Measurements from ENCODE around the gene HHLA2.
A peak's percentile ranks its signal among the peaks of the same experiment; 100 is the strongest.

HHLA2 gene

DNA sequence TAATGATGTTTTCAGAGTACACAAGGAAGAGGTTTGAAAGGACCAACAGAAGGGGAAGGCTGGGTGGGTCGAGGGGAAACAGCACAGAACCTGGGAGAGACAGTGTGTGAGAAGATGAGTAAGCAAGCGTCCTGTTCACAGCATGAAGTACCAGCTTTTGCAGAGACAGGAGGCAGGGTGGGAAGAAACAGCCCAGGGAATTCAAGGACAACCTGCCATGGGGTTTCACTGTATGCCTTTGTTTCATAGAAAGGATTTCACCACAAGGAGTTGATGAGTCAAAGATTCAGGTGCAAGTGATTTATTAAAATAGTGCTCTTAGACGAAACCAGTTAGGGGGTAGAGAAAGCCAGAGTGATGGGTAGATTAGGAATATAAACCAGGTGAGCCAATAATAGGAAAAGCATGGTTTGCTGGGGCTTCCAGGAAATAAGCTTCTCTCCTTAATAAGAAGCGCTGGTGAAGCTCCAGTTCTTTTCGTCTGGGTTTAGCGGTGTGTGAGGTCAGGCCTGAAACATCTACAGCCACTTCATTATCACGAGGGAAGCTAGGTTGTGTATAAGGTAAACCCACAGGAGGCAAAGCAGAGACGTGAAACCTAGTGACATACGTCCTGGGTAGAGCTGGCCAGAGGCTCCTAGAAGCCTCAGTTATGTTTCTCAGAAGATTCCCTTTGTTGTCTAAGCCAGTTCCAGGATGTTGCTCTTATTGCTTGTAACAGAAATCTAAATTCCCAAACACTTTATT lies 3.9 kb downstream of the HHLA2 start:
- no peak for DNase-seq (ENCODE audit: low read depth)

DNA sequence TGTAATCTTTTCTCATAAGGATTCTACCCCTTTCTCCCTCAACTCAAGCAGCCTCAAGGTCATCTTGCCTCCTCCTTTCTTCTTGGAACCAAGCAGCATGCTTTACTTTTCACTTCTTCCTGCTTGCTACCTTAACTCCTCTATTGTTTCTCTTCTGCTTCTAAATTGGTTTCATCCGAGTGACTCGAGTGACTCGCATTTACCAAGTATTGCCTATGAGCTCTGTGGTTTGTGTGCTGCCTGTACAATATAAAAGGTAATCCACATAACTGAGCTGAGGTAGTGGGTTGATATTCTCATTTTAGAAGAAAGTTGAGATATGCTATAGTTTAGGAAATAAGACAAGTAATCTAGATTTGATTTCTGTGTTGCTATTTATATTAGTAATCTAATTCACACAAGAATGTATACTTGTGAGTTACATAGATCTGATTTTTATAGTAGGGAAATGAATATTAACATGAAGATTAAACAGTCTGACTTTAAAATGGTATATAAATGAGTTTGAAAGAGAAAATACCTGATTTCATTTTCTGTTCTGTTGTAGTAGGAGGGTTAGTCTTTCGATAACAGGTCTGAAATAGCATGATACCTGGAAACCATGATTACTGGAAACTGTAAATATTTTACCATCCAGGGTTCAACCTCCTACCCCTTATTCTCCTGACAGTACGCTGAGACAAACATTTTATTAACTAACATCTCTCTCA lies 5.5 kb downstream of the HHLA2 start:
- DNase-seq (ENCODE audit: low read depth): no peak

DNA sequence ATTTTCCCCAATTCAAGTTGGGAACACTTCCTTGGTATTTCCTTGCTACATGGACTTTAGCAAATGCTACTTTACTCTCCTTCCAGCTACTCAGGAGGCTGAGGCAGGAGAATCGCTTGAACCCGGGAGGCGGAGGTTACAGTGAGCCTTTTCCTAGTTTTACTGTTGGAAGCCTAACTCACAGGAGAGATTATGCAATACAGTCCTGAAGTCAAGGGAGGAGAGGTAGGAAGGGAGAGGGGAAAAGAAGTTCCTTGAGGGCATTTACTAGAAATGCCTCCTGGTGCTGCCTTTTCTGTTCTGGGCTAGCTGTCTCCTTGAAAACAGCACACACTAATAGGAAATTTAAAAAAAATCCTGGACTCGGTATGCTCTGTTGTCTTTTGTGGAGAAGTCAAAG lies 6.2 kb downstream of the HHLA2 start:
- DNase-seq (ENCODE audit: low read depth): no peak

DNA sequence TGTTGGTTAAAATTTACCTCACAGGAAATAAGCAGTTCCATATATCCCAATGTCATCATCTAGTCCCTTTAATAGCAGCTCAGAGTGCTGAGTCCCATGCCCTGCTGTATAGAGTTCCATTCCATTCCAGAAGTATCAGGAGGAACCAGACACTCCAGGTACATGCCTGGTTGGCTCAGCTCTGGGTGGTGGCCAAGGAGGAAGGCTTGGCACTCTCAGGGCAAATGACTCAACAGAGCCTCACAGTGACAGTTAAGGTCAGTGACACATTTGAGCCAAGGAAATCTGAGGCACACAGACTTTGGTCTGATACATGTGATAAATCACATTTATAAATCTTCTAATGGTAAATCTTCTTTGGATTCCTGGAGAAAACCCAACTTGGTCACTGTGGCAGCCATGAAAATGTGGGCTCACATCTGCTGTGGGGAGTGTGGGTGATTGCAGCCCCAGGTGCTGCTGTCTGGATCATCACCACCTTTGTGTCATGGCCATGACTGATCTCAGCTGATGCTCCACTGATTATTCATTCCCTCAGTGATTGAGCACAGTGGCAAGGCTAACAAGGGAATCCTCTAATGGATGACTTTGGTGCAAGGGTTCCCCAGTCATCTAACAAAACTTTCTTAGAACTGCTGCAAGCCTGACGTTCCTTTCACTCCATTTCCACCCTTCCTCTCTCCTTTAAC lies 9.3 kb downstream of the HHLA2 start:
- no peak for DNase-seq (ENCODE audit: low read depth)

DNA sequence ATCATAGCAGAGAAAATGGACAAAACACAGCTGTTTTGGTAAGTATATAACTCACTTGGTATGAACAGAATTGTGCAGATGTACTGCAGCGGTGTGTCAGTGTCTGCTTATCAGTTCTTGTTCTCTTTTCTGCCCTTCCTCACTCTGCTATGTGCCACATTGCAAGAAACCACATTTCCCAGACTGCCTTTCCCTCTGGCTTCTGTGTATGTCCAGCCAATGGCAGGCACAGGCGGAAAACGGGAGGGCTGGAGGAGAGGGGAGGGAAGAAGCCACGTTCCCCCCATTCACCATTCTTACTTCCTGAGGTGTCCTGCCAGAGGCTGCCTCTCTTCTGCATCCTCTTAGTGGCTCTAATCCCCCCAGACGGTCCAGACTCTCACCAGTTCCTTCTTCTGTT lies 15.4 kb downstream of the HHLA2 start:
- no peak for DNase-seq (ENCODE audit: low read depth)

DNA sequence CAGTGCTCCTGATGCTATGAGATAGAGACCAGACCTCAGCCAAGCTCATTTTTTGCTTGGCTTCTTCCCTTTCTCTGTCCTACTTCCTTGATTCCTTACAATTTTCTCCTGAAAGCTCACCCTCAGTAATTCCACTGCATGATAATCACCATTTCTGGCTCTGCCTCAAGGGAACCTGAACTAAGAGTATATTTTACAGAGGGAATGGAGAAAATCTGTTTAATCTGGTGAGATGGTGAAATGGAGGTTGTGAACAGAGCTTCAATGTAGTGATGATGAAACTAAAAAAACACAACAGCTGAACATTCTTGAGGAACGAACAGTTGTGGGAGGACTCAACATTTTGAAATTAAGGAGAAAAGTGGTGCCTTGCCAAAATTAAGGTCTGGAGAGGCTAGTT lies 16.3 kb downstream of the HHLA2 start:
- DNase-seq (ENCODE audit: low read depth): peak; percentile 57

DNA sequence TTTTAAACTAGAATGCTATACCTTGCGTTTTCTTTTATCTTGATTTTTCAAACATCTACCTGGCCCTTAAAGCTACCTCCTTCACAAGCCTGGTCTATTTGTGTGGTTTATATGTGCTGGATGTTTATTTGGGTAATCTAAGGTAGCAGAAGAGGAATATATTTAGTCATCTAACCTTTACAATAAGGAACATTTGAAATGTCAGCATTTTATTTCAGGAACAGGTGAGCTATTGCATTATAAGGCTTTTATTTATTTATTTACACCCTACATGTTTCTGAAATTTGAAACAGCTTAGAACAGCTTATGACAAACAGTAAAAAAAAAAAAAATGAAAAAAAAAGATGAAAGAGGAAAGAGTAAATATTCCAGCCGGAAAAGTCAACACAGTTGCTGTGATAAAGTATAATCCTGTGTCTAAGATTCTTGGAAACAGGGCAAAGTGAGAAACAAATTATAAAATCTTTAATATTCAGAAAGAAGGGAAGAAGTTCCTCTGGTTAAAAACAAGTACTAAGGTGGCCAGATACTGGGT lies 19.5 kb downstream of the HHLA2 start:
- no peak for DNase-seq (ENCODE audit: low read depth)

DNA sequence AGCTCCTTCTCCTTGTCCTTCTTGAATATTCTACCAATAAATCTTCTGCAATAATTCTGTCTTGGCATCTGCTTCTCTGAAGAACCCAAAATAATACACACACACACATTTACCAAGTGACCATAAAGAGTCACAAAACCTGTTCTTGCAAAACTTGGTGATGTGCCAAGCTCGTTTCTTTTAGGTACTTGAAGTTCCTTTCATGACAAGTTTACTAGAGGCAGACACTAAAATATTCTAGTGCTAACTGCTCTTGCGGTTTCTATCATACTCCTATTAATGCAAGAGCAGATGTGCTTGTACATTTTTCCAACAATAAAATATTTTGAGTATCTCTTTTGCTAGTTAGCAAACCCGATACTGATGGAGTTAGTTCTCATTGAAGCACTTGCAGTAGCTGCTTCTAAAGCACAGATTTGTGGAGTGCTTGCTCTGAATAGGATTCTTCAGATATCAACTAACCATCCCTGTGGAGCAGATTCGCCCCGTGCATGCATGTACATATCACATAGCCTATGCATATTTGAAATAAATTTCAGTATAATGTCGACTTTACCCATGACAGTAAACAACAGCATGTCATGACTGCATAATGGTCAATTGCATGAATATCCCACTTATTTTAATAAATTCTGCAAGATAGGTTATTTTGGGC lies 23.2 kb downstream of the HHLA2 start:
- peak; percentile 6 for DNase-seq (ENCODE audit: low read depth)

DNA sequence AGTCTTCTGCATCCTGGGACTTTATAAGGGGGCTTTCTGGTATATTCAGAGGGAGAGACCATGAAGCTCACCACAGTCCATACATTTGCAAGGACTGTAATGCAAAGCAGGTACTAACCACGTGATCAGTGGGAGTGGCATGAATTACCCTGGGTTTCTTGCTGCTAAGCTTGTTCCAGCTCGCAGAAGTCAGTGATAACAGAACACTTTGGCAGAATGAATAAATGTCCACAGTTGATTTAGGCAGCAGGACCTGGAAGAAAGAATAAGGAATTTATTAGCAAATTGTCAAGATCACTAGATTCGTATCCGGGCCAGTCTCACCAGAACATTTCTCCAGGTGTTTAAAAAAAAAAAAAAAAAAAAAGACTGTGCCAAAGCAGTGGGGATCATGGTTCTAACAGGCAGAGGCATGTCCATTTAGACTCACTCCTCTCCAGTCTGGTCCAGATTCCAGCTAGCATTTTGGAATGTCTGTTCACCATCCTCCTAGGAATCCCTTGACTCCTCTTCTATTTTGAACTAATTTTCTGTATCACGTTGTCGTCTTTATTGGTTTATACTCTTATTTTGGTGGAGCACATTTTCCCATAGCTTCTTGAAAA lies 24.5 kb downstream of the HHLA2 start:
- no peak for DNase-seq (ENCODE audit: low read depth)

DNA sequence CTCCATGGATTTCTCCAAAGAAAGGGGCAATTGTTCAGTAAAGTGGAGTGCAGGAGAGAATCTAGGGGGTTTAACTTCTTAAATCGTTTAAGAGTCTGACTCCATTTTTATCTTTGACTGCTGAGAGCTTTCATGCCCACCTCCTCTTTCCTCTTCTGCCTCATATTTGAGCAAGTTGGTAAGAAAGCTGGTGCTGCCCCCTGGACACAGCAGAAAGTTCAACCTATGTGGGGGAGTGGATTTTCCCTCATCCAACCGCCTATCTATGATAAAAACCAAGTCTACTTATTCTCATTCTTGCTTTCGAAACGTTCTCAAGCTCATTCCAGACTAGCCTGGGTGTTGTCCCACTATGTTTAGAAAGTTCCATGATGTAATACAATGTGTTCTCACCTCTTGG lies 26.0 kb downstream of the HHLA2 start:
- DNase-seq (ENCODE audit: low read depth): no peak

DNA sequence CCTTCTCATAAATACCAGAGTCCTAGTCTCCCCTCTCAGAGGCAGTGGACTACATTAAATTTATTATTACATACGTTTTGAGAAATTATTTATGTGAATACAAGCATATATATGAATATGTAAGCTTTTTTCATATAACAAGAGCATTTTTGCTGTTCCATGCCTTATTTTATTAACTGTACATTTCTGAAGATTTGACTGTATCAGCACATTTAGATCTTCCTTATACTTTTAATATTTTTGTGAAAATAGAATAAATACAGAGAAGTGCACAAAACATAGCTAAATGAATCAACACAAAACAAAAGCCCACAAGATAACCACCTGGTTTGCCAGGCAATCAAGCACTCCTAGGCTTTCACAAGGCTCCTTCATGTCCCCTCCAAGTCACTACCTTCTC lies 27.8 kb downstream of the HHLA2 start:
- no peak for DNase-seq (ENCODE audit: low read depth)

DNA sequence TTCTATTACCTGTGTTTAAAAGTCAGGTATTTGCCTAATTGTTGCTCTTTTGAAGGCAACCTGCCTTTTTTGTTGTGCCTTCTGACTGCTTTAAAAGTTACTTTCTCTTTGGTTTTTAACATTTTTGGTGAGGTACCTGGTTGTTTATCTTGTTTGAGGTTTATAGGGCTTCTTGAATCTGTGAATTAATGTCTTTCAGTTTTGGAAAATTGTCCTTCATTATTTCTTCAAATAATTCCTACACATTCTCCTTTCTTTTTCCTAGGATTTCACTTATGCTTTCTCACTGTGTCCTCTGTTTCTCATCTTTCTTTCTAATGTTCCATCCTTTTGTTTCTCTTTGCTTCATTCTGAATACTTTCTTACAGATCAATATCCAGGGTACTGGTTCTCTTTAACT lies 30.8 kb downstream of the HHLA2 start:
- no peak for DNase-seq (ENCODE audit: low read depth)

DNA sequence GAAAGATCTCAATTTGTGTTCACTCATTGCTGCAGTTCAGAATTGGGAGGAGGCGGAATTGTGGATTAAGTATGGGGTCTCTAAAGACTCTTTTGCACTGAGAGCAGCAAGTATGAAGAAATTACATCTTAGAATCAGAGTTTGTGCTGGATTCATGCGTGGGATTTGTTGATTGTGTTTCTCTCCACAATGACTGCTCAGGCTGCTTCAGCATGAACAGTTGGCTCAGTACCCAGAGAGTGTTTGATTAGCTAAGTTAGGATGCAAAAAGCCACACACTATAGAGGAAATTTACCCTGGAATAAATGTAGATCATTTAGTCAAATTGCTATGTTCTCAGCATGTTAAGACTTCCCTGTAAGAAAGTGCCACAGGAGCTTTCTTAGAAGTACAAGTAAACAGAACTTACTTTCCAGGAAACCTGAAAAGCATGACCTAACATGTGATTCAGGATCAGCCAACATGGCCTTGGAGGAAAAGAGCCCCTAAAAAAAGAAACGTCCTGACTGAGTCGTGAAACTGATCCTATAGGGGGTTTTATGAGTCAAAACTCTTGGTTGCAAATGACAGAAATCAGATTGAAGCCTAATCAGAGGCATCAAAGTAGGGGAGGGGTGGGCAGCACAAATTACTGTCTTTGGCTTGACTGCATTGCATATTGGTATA lies 32.6 kb downstream of the HHLA2 start:
- no peak for DNase-seq (ENCODE audit: low read depth)

DNA sequence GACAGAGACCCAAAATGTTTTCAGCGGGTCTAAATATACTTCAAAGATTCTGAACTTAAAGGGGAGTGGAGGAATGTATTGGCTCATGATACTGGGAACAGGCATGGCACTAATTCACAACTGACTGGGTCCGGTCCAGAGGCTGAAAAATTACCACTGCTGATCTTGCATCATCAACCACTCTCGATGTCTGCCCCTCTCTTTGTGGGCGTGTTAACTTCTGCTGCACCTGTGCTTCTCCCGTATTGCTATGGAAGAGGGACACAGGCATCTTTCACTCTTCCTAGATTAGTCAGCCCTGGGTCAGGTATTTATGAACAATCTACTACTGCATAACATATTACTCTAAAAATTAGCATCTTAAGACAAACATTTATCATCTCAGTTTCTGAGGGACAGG lies 33.2 kb downstream of the HHLA2 start:
- no peak for DNase-seq (ENCODE audit: low read depth)

DNA sequence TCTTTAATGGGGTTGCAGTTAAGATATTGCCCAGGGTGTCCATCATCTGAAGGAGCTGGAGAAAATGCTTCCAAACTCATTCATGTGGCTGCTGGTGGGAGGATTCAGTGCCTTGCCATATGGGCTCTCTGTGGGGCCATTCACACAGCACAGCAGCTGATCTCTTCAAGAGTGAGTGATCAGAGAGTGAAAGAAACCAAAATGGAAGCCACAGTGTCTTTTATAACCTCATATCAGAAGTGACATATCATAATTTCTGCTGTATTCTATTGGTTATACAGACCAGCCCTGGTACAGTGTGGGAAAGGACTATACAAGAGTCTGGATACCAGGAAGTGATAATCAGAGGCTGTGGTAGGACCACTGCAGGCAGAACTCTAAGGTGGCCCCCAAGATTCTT lies 33.6 kb downstream of the HHLA2 start:
- no peak for DNase-seq (ENCODE audit: low read depth)

DNA sequence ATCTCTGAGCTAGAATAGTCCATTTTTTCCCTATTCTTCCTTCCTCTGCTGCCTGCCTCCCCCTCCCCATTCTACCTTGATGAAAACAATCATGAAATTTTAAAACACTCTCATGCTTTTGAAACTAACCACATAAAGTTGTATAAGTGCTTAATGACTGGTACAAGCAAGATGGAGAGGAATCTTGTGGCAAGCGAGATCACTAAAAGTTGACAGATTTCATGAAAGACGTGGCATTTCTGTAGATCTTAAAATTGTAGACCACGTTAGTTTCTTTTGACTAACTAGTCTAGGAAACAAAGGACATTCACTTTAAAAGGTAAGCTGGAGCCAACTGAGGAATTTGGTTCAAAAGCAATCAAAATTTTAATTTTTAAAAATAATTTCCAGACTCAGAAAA lies 35.4 kb downstream of the HHLA2 start:
- no peak for DNase-seq (ENCODE audit: low read depth)

DNA sequence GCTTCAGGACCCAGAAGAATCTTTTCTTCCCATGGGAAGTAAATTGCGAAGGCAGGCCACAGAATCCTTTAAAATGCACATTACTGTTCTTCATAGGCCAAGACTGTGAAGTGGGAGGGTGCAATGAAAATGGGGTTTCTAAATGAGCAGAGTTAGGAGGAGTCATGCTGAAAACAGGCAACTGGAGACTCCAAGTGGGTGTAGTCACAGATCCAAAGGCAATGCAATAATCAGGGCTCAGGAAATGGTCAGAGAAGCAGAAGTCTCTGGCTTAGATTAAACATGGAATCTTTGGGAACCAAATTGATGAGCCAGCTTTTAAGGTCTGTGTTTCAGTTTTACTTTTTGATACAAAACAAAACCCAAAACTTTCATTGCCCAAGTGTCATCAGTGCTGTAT lies 37.6 kb downstream of the HHLA2 start:
- no peak for DNase-seq (ENCODE audit: low read depth)

DNA sequence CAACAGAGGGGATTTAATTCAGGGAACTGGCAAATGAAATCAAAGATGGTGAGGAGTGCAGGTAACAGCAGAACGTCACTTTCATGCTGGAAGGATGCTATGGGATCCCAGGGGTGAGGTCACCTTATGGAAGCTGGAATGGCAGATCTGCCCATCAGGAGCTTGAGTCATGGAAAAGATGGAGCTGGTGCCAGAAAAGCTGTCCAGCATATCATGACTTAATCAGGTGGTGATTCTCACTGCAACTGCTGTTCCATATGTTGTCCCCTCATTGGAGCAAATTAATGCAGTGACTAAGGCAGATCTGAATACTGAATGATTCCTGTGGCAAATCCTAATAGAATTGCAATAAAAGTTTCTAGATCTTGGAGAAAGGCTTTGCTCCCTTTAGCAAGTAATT lies 38.4 kb downstream of the HHLA2 start:
- DNase-seq (ENCODE audit: low read depth): no peak

DNA sequence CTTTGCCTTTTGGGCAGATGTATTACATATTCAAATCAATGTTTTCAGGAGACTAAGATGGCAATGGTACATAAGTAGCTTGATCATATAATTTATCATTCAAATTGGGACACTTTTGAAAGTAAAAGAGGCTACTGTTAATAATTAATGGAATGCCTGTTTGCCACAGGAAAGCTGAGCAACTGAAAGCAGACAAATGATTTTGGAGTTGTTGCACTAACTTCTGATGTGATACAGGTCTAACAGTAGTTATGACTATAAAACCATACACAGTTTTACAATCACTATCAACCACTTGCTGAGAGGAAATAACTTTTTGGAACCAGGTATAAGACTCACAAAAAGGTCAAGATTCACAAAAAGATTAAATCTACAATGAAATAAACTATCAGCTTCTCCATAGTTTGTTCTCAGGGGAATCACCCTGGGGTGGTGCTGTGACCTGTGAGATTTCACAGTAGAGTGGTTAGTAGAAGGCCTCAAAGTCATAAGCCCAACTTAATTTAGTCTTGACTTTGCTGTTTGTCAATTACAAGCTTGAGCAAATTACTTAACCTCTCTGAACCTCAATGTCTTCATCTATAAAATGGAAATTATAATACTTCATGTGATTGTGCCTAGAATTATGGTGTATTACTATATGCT lies 42.7 kb downstream of the HHLA2 start:
- no peak for DNase-seq (ENCODE audit: low read depth)

DNA sequence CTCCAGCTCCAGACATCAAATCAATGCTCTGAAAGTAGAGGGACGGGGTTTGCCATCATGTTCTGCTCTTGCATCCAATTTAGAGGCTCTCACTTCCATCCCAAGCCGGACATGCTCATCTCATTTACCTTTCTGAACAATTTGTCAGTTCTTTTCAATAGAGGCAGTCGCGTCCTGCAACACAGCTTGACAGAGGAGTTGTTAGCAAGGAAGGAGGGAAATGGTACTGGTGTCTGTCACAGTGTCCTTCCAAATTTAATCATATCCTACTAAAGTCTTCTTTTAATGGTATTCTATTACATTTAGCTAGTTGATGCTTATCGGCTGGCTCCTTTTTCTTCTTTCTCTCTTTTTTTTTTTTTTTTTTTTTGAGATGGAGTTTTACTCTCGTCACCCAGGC lies 45.6 kb downstream of the HHLA2 start:
- DNase-seq (ENCODE audit: low read depth): no peak

DNA sequence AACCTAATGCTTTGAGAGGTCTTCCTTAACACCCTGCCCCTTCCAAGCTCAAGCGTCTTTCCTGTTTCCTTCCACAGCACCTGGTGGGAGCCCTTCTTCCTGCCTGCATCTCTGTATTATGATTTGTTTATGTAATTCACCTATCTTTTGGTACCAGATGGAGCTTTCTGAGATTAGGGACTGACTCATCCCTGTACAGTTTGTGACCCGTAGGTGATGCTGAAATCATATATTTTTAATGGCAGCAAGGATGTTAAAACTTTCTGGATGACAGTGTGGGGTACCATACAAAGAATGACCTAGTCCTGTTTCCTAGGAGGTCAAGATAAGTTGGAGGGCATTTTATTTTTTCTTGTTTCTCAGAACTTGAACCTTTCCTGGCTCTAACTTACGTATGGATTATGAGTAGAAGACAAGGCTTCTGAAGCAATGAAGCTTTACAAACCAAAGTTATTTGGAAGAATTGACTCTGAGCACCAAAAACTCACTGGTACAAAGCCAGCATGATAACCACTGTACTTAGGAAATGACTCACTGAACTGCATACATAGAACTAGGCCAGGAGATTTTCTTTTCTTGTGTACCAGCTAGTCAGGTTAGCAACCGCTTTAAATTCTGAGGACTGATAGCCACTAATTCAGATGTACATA lies 46.6 kb downstream of the HHLA2 start:
- no peak for DNase-seq (ENCODE audit: low read depth)

All from fibroblast of gingiva (primary cell).